ENCODE results near the gene TMEM258.

TMEM258 gene

DNA sequence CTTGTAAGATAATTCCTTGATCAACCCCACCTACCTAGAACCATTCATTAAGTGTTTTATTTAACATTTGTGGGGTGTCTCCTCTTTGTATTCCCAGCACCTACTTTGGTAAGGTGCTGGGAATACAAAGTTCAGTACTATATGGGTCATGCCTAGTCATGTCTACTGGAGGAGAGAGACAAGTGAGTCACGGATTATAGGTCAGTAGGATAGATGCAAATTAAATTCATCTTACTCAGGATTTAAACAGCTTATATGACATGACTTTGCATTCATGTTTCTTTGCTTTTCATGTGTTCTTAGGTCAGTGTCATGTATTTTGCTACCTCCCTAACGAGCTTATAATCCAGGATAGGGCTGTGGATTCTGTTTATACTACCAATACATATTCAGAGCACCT is 27.8 kb upstream of the TMEM258 start:
- DNase-seq (ENCODE audit: low read depth): no peak

DNA sequence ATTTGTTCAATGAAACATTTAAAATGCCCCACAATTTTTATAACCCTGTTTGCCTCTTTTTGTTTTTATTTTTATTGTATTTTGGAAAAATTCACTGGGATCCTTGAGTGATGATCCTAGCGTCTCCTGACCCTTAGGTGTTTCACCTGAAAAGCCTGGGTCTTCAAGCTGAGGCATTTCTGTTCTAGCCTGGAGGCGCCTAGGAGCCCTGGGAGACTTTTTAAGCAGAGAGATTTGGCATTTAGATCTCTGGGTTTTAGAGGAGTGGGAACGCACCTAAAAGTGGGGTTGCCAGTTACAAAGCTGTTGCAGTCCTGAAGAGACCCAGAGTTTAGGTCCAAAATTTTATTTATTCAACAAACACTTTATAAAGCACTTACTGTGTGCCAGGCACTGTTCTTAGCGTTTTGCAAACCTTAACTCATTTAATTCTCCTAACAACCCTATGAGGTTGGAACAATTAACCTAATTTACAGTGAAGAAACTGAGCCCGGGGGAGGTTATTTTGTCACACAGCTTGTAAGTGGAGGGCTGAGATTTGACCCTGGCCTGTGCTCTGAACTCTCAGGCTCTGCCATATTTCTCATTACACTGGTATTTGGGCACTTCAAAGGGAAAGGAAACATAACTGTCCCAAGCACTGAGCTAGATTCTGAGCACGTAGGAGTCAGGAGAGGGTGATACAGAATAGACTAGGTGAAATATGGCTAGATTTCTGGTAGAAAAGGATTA is 25.2 kb upstream of the TMEM258 start:
- no peak for DNase-seq (ENCODE audit: low read depth)

GRCh38 chr11:61816736-61817455 is 24.5 kb upstream of the TMEM258 start, which contains the start of gene FADS1:
TSS of gene FADS1 (minus strand) at chr11:61817003. CDS start at chr11:61816929, 74 bp downstream.
- peak; percentile 50 for DNase-seq (ENCODE audit: low read depth)

DNA sequence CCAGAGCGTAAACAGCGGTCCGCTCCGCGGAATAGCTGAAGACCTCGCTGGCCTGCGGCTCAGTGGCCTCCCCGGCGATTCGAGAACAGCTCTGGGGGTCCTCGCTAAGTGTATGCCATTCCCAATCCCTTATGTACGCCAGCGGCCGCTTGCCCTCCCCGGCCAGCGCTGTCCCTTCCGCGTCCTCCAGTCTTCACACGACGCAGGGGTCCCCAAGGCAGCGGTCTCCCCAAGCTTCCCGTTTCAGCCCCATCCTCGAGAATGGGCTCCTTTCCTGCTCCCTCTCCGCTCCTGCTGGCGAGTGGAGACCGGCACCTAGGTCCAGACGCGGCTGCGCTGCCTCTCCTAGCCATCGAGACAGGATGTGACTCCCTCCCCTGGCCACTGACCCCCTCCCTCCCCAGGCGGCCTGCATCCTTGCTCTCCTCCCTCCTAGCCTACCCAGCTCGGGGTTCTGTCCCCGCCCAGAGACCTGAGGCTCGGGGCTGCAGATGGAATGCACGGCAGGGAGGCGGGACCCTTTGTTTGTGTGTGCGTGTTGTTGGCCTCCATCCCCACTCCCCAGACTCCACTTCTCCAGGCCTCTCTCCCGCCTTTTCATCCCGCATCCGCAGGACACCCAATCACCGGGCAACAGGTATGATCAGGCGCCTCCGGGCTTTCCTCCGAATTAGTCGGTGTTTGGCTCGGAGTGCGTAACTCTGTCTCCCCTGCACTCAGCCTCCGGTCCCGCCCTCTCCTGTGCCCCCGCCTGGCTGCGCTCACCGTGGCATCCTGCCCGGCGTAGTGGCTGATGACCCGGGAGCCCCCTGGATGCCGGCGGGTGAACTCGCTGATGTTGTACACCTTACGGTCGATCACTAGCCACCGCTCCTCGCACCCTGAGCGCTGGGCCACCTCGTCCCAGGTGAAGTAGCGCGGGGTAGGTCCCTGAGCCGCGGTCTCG is 23.7 kb upstream of the TMEM258 start:
- peak; percentile 34 for DNase-seq (ENCODE audit: low read depth)

DNA sequence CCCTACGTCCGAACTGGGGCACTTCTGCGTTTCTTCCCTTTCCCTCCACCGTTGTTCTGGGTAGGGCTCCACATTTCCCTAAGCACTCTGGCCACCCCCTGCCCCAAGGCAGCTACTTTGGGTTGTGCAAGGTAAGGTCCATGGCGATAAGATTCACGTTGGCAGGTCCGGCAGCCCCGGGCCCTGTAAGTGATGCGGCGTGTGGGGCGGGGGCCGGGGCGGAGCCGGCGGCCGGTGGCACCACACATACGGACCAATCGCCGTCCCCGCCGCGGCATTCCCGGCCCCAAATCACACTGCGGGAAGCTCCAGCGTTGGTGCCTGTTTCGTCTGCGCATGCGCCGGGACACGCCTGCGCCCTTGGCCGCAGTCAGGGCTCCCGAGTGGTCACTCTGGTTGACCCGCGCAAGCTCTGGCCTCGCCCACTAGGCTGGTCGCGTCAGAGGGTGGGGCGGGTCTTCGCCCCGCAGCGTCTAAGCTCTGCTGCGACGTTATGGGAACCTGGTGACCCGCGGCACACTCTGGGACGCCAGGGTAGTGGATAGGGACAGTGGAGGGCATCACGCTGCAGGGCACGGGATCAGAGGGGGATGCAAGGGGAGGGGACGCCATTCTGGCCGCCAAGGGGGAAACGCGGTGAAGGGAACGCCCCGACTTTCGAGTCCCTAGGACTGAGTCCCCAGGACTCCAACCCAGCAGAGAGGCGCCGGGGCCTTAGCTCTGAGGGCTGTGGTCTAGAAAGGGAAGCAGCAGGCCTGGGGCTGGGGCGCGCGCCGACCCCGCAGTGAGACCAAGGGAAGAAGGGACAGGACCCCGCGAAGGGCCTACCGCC is 22.8 kb upstream of the TMEM258 start:
- DNase-seq (ENCODE audit: low read depth): peak; percentile 23

- DNase-seq (ENCODE audit: low read depth): no peak
Observed at GRCh38 chr11:61814247-61814957, 22.0 kb upstream of the TMEM258 start.

- DNase-seq (ENCODE audit: low read depth): no peak
Observed at GRCh38 chr11:61812736-61813411, 20.5 kb upstream of the TMEM258 start.

- DNase-seq (ENCODE audit: low read depth): no peak
Observed at GRCh38 chr11:61811831-61812230, 19.4 kb upstream of the TMEM258 start.

- DNase-seq (ENCODE audit: low read depth): no peak
Observed at GRCh38 chr11:61810671-61811175, 18.3 kb upstream of the TMEM258 start.

DNA sequence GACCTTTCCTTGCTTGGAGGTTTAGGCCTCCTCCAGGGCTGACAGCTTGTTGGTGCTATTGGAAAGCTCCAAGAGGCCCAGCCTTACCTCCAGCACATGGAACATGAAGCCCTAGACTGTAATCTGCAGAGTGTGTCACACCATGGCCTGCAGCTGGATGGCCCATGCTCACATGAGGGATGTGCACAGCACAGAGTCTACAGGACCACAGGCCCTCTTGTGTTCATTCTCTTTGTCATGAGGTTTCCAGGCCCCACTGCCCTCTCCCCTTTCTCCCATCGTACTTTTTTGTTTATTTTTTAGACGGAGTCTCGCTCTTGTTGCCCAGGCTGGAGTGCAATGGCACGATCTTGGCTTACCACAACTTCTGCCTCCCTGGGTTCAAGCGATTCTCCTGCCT is 14.4 kb upstream of the TMEM258 start:
- DNase-seq (ENCODE audit: low read depth): no peak

GRCh38 chr11:61805146-61805545 is 12.7 kb upstream of the TMEM258 start:
- no peak for DNase-seq (ENCODE audit: low read depth)

DNA sequence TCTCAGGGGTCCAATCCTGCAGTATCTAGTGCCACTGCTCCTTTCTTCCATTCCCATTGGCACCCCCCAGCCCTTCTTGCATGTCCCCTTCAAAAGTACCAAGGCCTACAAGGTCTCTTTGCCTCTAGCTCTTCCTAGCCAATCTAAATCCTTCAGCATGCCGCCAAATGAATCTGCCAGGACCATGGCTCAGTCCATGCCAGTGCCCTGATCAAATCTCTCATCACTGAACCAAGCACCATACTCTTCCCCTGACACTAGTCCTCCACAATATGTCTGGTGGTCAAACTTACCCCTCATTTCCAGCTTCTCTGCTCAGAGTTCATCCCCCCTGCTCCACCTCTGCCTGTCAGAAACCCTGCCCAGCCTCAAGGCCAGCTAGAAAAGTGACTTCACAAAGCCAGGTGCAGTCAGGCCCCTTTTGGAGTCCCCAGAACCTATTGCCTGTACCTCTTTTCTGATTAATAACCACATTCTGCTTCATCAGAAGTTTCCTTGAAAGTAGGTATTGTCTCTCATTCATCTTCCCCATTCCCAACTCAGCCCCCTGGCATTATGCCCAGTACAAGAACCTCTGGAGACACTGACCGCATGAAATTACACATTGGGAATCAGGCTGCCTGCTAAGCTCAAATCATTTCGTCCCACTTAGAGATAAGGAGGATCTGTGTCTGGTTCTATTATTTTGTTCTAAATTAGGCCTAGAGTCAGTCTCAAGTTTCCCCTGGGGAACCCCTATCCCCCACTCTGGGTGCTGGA is 11.7 kb upstream of the TMEM258 start:
- DNase-seq (ENCODE audit: low read depth): no peak

DNA sequence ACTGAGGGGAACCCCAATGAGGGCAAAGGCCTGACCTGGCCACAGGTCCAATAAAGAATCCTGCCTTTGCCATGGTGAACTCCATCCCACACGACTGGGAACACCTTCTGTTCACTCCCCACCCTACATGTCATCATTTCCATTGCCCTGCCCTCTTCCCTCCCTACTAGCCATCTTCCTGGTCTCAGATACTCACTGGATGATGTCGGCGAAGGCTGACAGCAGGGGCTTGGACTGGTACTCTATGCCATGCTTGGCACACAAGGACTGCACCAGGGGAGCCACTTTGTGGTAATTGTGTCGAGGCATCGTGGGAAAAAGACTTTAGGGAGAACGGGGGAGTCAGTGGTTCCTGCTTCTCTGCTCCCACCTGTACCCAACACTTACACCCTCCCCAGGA is 10.2 kb upstream of the TMEM258 start:
- DNase-seq (ENCODE audit: low read depth): no peak

DNA sequence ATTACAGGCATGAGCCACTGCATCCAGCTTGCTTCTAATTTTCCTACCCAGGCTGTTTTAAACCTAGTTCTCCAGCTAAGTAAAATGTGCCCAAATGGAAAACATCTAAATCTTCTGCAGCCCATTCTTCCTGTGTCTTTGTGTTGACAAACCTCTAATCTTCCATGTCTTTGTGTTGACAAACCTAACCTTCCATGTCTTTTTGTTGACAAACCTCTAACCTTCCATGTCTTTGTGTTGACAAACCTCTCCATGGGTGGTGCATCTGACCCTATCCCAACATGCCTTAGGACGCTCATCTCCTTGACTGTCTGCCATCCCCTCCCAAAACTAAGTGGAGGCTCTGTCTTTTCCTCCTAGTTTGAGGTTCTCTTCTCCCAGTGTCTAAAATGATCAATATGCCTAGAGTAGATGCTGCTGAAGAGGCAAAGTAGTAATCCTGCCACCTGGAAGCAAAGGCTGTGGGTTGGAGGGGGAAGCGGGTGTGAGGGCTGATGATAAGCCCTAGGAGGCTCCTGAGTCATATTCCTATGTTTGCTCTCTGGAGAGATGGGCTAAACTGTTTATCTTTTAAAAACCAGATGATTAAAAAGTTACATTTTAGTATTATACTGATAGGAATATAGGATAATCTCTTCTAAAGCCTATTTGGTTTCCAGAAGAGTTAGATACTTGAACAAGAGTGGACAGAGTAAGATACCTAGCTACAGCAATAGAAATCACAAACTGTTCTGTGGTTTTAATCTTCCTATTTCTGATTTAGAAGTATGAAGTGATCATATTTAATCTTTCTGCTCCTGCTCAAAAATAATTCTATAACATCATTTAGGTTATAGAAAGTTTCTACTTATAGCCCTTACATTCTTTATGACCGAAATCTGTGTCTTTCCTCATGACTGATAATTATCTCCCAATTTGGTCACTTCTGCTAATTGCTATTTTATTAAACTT is 8.2 kb upstream of the TMEM258 start:
- DNase-seq (ENCODE audit: low read depth): no peak

DNA sequence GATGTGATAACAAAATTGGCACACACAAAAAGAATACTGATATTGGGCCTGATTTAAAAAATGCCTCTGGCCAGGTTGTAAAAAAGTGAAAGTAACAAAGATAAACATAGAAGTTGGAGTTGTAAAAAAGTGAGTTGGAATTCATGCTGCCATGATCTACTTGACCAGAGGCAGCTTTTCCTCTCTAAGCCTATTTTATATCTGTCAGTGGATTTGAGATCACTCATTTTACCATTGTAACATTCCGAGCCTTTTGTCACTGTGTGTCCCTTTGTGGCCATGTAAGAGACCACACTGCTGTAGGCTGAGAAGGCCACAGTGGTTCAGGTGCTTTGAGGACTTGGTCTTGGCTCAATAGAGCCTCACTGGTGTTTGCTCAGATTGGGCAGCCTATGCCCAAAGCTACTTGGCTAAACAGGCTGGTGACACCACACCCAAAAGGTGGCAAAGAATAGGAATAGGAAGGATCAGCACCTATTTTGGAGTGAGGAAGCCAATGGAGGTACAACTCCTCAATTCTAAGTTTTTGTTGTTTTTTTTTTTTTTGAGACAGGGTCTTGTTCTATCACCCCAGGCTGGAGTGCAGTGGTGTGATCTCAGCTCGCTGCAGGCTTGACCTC is 7.4 kb upstream of the TMEM258 start:
- DNase-seq (ENCODE audit: low read depth): no peak

- DNase-seq (ENCODE audit: low read depth): peak; percentile 67
Observed at GRCh38 chr11:61797263-61797944, 5.0 kb upstream of the TMEM258 start.

DNA sequence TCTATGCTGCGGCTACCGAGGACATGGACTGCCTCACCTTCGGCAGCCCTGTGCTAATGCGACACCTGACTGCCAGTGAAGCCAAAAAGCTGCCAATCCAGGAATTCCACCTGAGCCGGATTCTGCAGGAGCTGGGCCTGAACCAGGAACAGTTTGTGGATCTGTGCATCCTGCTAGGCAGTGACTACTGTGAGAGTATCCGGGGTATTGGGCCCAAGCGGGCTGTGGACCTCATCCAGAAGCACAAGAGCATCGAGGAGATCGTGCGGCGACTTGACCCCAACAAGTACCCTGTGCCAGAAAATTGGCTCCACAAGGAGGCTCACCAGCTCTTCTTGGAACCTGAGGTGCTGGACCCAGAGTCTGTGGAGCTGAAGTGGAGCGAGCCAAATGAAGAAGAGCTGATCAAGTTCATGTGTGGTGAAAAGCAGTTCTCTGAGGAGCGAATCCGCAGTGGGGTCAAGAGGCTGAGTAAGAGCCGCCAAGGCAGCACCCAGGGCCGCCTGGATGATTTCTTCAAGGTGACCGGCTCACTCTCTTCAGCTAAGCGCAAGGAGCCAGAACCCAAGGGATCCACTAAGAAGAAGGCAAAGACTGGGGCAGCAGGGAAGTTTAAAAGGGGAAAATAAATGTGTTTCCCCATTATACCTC is 3.6 kb upstream of the TMEM258 start:
- DNase-seq (ENCODE audit: low read depth): no peak
